ENCODE data around the gene ITGB3.
"Not testable (repeated sequence)": the region's sequence is repeated elsewhere in the genome, so short reads cannot be mapped to it uniquely, and the experiment has no call there.

Gene ITGB3

GRCh38 chr17:47253541-47254402, at the start of gene ITGB3:
Gene ITGB3 (plus strand): TSS chr17:47253827. CDS start chr17:47253862, 35 bp downstream.
- peak; percentile 42 for DNase-seq (ENCODE audit: low read depth)

GRCh38 chr17:47203984-47204721, 49.5 kb upstream of the ITGB3 start:
- peak; percentile 32 for DNase-seq (ENCODE audit: low read depth)

GRCh38 chr17:47204722-47205418, 48.8 kb upstream of the ITGB3 start:
- peak; percentile 17 for DNase-seq (ENCODE audit: low read depth)

- DNase-seq (ENCODE audit: low read depth), result peak; percentile 30
Measured at GRCh38 chr17:47205419-47205963, 48.1 kb upstream of the ITGB3 start.

GRCh38 chr17:47207143-47208067, 46.2 kb upstream of the ITGB3 start:
- DNase-seq (ENCODE audit: low read depth), result no peak

GRCh38 chr17:47208744-47209488, 44.7 kb upstream of the ITGB3 start, which contains the start of gene MYL4:
Gene MYL4 (plus strand): TSS chr17:47209348. CDS start chr17:47209423, 75 bp downstream.
- no peak for DNase-seq (ENCODE audit: low read depth)

- no peak for DNase-seq (ENCODE audit: low read depth)
Measured at GRCh38 chr17:47209499-47209898, 44.1 kb upstream of the ITGB3 start.

- DNase-seq (ENCODE audit: low read depth), result no peak
Measured at GRCh38 chr17:47210105-47210504, 43.5 kb upstream of the ITGB3 start.

GRCh38 chr17:47210779-47211178, 42.8 kb upstream of the ITGB3 start:
- no peak for DNase-seq (ENCODE audit: low read depth)

GRCh38 chr17:47212458-47212857, 41.2 kb upstream of the ITGB3 start:
- no peak for DNase-seq (ENCODE audit: low read depth)

GRCh38 chr17:47213540-47213939, 40.1 kb upstream of the ITGB3 start:
- DNase-seq (ENCODE audit: low read depth), result no peak

GRCh38 chr17:47214931-47215330, 38.7 kb upstream of the ITGB3 start:
- DNase-seq (ENCODE audit: low read depth), result no peak

GRCh38 chr17:47216821-47217220, 36.8 kb upstream of the ITGB3 start:
- not testable (repeated sequence) for DNase-seq (ENCODE audit: low read depth)

- not testable (repeated sequence) for DNase-seq (ENCODE audit: low read depth)
Measured at GRCh38 chr17:47217279-47217678, 36.3 kb upstream of the ITGB3 start.

- DNase-seq (ENCODE audit: low read depth), result no peak
Measured at GRCh38 chr17:47218896-47219430, 34.7 kb upstream of the ITGB3 start.

GRCh38 chr17:47219621-47220475, 33.8 kb upstream of the ITGB3 start:
- no peak for DNase-seq (ENCODE audit: low read depth)

GRCh38 chr17:47220531-47220999, 33.1 kb upstream of the ITGB3 start:
- DNase-seq (ENCODE audit: low read depth), result peak; percentile 7

- DNase-seq (ENCODE audit: low read depth), result no peak
Measured at GRCh38 chr17:47221154-47221553, 32.5 kb upstream of the ITGB3 start.

GRCh38 chr17:47222047-47222446, 31.6 kb upstream of the ITGB3 start:
- DNase-seq (ENCODE audit: low read depth), result no peak

All from stimulated activated CD8-positive, alpha-beta memory T cell treated with anti-CD3 and anti-CD28 coated beads, Interleukin-12 subunit alpha, Interleukin-12 subunit beta, amount 100 ng/mL, for 4 hours (primary cell).